ENCODE measurements around the gene ADGRG1.

The ADGRG1 gene

DNA sequence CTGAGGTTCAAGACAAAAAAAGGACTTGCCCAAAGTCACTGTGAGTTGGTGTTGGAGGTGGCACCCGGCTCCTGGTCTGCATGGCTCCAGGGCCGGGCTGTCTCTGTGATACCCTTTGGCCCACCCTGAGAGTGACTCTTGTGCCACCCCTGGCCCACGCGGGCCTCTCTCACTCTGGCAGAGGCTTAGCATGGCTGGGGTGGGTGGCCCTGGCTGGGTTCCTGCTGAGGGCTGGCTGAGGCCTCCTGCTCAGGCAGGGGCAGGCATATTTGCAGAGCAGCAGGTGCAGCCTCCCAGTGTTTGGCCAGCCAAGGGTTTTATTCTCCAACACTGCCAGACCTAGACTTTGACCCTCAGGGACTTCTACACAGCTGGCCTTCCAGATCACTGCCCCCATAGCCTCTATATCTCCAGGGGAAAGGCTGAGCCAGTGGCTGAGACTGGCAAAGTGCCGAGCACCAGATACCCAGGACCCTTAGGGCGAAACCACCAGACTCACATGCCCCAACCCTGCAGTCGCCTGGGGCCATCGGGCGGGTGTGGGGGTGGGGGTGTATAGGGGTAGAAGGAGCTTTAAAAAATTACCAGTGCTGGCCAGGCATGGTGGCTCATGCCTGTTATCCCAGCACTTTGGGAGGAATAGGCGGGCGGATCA, 21.5 kb upstream of the ADGRG1 start:
- DNase-seq = no peak

DNA sequence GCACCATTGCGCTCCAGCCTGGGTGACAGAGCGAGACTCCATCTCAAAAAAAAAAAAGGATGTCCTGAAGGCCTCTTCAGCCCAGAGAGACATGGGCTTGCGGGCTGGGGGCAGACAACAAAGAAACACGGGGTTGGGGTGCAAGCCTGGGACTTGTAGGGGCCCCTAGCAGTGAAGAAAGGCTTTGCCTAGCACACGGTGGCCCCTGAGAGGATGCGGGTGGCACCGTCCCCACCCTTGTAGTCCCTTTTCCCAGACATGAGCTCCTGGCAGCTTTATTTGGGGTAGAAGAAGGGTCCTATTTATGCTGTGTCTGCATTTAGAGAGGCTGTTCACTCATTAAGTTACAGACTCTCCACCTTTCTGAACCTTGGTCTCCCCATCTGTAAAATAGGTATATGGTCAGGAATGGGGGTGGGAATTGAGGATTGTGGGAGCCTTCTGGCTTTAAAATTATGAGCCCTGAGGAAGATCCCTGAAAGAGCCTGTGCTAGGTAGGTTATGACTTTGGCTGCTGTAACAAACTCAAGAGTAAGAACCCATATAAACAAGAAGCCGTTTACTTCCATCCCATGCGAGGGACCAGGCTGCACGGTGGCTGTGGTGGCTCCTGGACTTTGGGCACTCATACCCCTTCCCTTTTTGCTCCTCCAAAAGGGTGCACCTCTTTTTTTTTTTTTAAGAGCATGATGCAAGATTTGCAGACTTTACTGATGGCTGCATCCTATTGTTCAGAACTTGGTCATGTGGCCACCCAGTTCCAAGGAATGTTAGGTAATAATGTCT, 20.6 kb upstream of the ADGRG1 start:
- DNase-seq = no peak

DNA sequence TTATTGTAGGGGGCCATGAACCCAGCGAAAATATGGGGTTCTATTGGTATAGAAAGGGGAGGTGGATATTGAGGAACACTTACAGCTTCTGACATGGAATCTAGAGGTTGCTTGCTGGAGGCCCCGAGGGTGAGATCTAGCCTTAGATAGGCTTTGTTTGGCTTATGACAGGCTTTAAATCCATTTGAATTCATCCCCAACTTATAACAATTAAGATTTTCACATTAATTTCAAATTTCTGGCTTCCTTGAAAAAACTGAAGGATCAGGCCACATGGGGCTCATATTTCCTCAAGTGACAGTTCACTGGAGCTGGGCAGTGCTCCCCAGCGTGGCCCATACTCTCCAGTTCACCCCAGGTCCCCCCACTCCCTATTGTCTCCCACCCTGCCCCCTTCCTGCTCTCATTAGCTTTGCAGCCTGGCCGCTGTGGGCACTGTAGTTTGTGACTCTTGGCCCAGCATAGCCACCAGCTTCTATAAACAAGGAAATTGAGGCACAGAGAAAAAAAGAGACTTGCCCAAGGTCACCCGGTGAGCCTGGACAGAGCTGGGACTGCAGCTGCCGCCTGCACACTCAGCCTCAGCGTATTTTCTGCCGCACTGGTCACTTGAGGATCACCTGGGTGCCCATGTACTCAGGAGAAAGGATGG, 19.8 kb upstream of the ADGRG1 start:
- DNase-seq = no peak

DNA sequence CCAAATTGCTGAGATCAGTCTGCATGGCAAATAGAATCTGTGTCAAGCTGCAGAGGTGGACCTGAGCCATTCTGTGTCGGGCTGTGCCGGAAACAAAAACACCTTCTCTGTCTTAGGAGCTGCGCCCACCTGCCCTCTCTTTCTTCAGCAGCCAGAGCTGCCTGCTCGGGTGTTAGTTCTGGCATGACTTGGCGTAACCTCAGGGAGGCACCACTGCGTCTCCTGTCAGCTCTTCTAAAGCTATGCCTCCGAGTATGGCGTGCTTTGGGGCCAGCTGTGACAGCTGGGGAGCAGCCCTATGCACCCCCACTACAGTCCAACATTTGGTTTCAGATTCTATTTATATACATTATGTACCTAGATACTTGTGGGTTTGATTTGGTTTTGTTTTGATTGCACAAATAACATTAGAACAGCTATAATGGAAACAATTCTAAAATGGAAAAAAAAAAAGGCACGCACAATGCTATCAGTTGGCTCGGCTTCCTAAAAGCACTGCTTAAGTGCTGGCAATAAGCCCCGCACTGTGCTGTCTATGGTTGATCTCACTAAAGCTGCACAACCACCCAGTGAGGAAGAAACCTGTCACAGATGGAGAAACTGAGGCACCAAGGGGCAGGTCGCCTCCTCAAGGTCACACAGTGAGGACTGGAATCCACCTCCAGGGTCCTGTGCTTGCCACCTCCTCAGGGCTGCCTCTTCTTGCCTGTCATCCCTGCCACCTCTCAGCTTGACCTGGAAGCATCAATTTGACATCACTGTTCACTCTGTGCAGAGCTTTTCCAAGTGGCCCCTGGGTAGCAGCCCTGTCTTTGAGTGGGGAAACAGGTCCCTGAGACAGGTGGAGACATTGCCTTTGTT, 18.7 kb upstream of the ADGRG1 start:
- peak; percentile 66 for DNase-seq

DNA sequence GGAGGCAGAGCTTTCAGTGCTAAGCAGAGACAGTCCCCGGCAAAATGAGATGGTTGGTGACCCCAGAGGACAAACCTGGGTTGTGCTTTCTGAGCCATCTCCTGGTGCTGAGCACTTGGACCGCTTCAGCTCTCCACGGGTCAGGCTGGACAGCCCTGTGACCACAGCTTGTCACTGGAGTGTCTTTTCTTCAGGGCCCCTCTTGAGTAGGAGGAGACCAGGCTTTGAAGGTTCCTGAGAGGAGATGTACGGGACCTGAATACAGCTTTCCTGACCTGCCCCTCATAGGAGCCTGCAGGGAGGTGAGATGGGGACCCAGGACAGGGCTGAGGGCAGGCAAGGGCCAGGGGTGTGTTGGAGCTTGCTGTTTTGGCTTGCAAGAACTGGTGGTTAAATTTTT, 17.8 kb upstream of the ADGRG1 start:
- DNase-seq = no peak

DNA sequence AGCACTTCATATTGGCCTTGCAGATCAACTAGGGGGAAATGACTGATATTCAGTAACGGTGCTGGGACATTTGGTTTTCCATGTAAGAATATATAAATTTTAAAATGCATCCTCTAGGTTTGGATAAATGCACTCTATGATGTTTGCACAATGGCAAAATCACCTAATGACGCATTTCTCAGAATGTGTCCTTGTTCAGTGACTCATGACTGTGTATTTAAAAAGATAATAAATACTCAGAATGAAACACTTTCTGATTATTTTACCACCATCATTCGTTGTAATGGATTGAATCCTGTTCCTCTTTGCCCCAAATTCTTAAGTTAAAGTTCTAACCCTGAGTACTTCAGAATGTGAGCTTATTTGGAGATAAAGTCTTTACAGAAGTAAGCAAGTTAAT, 17.2 kb upstream of the ADGRG1 start:
- DNase-seq = no peak

DNA sequence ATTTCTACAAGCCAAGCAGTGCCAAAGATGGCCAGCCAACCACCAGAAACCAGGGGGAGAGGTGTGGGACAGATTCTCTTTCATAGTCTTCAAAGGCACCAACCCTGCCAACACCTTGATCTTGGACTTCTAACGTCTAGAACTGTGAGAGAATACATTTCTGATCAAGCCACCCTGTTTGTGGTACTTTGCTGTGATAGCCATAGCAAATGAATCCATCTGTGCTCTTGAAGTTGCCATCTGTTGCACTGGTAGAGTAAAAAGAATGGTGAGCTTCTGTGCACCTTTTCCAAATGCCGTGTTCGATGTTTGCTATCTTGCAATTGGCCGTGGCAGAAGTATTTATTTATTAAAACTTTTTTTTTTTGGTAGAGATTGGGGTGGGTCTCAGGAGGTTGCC, 16.7 kb upstream of the ADGRG1 start:
- DNase-seq = no peak

DNA sequence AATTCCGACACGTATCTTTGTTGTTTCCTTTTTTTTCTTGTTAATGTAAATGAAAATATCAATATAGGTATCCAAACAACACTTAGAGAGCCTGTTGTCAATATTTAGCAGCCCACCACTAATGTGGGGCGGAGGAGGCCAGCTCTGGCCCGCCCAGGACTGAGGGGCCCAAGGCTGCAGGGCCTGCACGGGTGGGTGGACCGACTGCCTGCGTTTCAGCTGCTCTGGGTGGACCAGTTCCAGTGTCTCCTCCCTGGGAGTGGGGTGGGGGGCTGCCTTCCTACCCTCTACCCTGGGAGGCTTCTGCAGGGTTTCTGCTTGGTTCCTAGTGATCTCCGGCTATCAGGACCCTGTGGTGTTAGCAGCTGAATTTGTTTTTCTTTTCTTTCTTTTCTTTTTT, 15.9 kb upstream of the ADGRG1 start:
- DNase-seq = no peak

DNA sequence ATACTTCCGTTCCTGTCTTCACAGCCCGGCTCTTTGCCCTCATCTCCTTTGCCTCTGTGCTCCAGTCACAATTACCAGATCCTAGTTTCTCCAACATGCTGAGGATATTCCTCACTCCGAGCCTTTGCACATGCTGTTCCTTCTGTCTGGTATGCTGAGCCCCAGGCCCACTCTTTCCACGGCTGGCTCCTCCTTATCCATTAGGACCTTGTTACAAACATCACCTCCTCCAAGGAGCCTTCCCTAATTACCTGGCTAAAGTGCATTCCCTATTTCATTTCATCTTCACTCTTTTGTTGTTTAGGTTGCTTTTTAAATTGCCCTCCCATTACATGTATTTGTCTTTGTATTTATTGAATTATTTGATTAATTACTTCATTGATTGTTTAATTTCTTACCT, 14.9 kb upstream of the ADGRG1 start:
- no peak for DNase-seq

DNA sequence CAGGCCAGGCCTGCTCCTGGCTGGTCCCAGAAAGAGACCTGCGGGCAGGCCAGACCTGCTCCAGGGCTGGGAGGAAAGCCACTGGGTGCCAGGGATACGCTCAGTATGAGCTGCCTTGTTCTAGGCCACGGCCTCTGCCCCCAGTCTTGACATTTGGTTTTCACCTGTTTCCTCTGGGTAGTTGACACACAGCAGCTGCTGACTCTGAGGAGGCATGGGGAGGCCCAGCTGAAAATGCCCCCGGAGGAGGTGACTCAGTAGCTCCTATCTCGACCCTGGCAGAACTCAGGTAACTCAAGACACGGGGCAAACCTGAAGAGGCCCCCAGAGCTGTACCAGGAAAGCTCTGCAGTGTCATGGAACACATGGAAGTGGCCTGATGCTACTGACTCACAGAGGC, 13.9 kb upstream of the ADGRG1 start:
- peak; percentile 27 for DNase-seq

DNA sequence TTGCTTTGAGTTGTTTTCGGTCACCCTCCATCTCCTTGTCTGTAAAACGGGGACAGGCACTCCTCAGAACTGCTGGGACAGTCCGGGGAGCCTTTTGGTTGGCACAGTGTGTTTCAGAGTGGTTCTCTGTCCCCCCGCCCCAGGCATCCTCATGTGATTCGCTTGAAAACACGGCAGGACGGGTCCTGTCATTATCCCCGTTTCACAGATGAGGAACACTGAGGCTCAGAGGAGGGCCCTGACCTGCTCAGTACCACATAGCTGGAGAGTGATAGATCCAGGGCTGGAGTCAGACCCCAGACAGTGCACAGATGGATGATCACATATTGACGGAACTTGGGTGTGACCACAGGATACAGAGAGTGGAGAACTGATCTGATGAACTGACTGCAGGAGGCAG, 13.5 kb upstream of the ADGRG1 start:
- no peak for DNase-seq

DNA sequence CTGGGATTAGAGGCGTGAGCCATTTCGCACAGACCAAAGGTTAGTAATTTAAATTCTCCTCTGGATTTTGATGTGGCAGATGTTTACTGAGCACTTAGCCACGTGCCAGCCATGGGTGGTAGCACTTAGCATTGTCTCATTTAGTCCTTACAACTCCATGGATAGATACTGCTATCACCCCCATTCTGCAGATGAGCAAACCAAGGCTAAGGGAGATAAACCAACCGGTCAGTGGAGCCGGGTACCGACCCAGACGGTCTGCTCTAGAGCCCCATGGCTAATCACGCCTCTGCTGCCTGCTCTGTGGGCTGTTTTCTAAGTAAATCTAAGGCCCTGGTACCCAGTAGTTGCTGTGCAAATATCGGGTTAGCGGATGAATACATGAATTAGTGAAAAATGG, 12.6 kb upstream of the ADGRG1 start:
- DNase-seq = no peak

DNA sequence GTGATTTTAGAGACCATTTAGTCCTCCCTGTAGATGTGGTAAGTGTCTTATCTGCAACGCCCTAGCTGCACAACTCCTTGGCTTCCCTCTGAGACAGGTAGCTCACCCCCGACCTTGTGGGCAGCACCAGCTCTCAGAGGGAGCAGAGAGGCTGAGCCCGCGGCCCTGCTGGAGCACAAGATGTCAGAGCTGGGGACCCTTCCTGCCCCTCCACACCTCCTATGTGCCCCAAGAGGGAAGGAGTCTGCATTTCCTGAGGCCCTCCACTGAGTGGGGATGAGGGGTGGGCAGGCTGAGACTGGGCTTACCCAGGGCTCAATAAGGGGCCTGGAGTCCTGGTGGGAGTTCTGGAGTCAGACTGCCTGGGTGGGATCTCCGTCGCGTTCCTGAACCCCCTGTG, 12.2 kb upstream of the ADGRG1 start:
- no peak for DNase-seq

DNA sequence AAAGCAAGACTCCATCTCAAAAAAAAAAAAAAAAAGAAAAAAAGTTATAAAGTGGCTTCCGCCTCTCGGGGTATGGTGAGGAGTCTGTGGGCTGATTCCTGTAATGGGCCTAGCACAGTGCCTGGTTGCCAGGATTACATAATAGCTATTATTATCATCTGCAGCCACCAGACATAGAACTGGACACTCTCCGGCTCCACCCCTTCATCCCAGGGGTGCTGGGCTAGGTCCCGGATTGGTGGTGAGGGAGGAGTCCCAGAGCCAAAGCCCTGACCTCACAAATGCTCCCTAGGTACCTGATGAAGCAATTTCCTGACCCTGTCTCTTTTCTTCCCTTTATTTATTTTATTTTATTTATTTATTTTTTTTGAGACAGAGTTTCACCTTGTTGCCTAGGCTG, 11.6 kb upstream of the ADGRG1 start:
- no peak for DNase-seq

DNA sequence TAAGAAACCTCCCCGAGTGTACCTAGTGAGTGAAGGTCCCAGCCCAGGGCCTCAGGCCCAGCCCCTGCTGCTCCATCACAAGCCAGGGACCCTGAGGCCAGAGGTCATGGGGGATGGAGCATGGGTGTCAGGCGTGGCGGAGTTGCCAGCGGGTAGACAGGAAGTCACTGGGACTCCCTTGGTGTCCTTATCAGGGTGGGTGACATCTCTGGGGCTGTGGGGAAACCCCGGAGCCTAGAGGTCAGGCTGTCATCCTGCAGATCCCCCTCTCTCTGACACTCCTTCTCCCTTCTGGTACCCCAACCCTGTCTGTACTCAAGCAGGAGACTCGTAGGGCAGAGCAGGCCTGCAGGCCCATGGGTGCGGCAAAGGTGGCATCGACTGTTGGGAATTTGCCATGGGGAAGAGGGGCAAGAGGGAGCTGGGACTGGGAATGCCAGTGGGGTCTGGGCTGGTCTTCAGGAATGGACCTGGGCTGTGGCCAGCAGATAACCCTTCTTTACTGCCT, 10.8 kb upstream of the ADGRG1 start:
- DNase-seq = no peak

DNA sequence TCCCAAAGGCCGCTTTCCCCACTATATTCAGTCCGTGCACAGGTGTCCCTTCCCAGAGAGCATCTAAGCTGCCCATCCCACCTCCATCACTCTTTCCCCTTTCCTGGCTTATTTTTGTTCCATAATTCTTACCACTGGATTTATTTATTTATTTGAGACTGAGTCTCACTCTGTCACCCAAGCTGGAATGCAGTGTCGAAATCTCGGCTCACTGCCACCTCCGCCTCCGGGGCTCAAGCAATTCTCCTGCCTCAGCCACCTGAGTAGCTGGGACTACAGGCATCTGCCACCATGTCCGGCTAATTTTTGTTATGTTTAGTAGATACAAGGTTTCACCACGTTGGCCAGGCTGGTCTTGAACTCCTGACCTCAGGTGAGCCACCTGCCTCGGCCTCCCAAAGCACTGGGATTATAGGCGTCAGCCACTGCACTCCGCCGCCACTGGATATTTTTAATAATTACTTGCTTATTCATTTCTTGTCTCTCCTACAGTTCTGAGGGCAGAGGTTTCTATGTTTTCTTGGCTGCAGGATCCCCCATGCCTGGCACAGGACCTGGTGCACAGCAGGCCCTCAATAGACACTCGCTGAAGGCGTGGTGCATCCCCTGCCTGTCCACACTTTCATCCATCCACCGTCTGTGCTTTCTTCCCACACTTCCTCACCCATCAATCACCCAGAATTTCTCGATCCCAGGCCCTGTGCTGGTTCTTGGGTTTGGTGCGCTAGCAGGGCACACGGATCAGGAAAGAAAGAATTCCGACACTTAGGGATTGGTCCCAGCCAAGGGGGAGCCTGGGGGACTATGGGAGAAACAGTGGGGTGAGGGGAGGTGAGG, 9.9 kb upstream of the ADGRG1 start:
- DNase-seq = no peak

DNA sequence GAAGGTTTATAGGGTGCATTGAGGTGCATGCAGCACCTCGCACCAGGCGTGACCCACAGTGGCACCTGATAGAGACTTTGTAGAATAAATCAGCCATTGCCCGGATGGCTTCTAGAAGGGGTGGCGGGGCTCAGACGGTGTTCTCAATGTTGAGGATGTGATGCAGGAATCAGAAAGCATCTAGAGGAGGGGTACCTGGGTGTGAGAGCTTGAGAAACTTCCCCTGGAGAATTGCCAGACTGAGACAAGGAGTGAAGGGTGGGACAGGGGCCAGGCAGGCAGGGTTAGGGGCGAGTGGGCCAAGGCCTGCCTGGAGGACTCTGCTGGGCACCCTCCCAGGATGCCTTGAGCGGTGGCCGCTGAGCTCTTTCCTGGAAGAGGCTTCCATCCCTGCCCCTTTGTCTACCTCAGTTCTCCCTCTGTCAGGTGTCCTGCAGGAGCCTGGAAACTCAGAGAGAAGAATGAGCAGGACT, 9.3 kb upstream of the ADGRG1 start:
- DNase-seq = no peak

DNA sequence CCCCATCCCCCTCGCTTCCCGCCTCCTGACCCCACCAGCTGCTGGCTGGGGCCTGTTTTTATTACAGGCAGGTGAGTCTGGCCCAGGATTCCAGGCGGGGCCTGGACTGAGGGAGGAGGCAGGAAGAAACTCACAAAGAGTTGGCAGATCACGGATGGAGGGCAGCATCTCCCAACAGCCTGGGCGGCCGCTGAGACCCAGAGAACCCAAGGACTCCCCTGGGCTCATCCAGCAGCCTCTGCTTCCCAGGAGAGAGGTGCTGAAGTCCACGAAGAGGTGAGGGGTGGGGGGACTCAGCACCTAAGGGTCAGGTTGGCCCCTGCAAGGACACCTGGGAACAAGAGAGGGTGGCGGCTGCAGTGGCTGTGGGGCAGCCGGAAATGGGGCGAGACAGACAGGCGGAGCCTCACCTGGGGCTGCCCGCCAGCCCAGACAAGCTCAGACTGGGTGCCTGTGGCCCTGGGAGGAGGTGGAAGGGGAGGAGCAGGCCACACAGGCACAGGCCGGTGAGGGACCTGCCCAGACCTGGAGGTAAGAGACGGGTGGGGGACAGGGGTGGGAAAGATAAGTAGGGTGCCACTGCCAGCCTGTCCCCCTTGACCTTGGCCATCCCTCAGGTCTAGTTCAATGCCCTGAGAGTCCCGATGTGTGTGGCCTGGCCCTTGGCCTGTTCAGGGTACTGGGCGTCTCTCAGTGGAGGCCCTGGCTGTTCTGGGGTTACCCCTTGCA, 8.7 kb upstream of the ADGRG1 start:
- no peak for DNase-seq

DNA sequence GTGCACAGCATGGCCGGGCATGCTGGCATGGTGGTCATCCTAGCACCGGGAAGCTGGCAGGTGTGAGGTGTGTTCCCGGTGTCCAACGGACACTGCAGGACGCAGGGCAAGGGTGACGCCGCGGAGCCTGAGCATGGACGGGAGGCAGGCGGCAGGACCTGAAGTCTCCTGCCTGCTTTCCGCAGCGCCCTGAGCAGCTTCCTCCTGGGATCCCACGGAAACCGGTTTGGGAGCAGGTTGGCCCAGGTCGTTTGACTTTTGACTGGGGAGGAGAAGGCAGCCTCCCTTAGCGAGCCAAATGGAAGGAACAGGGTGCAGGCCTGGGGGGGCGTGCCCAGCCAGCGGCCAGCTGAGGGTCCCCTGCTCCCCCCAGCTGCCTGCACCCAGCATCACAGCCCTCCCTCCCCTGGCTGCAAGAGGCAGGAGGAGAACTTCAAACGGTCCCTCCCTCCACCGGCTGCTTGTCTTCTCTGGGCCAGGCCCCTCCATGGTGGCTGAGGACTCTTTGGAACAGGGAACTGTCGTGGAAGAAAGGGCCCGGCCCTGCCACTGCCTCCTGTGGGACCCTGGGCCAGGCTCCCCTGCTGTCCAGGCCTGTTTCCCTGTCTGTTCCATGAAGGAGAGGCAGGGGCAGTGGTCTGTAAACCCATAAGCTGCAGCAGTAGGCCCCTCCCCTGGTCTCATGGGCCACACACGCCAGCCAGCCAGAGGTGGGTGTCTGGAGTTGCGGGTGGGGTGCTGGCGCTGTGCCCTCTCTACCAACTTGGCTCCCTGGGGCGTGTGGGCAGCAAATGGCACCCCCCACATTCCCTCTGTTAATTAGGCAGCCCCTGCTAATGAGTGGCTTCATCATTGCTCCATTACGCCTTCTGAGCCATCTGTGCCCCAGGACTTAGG, 7.8 kb upstream of the ADGRG1 start:
- DNase-seq = no peak

Data from stimulated activated CD4-positive, alpha-beta T cell treated with anti-CD3 and anti-CD28 coated beads, Interleukin-4, amount 100 ng/mL, for 1 hour (primary cell).